ENCODE data around the gene BIN1.

- TF ChIP-seq CTCF (IDR thresholded peaks at IDR 0.05 in 4 of 5, conservative IDR thresholded peaks at IDR 0.05 in 1 of 5) (no peak), POLR2A (IDR thresholded peaks at IDR 0.05) (no peak)
These were observed 61.0 kb downstream of the BIN1 start for GRCh38 chr2:127045792-127046501.

Measured in gastrocnemius medialis (tissue), 4 donors.